Activated T-cell treated with anti-CD3 and anti-CD28 coated beads, Interleukin-2, amount 50 U/mL, for 4 hours (primary cell): ENCODE results near the gene AOAH. TPM values are rescaled to one million over a fixed set of nuclear protein-coding genes. Genes with fewer than 3 reads are reported as not detected.

ENCODE experiments used
- ATAC-seq, 2 donors: fragments of 200-7000 bp; cut with Tn5 transposase; one replicate each; pipeline ENCODE4 v1.10.0; 2021
- DNase-seq: peaks from one replicate; pipeline ENCODE4 v3.0.0-alpha.2; 2020
- H3K27me3 Mint-ChIP-seq: one replicate; pipeline ENCODE4 v1.8.0; 2021; ENCODE audit warnings: low read depth, mixed read lengths
- H3K36me3 Mint-ChIP-seq: one replicate; pipeline ENCODE4 v1.8.0; 2022; ENCODE audit warnings: mixed read lengths; ENCODE audit not compliant: insufficient read depth
- H3K4me1 Mint-ChIP-seq: one replicate; pipeline ENCODE4 v1.8.0; 2021; ENCODE audit warnings: low read depth, mixed read lengths
- H3K4me3 Mint-ChIP-seq: one replicate; pipeline ENCODE4 v1.8.0; 2021; ENCODE audit warnings: mild to moderate bottlenecking, moderate library complexity, mixed read lengths
- H3K9me3 Mint-ChIP-seq: one replicate; pipeline ENCODE4 v1.8.0; 2021; ENCODE audit warnings: mixed read lengths
- total RNA-seq, 3 donors: library from RNA; stranded (reverse); gene quantifications; one replicate each; pipeline ENCODE4 v1.2.1, GENCODE V29; 2021

The AOAH gene
- total RNA-seq, 3 donors from 2014 or later: 5.5 to 14.3 (median 9.6) TPM

DNA sequence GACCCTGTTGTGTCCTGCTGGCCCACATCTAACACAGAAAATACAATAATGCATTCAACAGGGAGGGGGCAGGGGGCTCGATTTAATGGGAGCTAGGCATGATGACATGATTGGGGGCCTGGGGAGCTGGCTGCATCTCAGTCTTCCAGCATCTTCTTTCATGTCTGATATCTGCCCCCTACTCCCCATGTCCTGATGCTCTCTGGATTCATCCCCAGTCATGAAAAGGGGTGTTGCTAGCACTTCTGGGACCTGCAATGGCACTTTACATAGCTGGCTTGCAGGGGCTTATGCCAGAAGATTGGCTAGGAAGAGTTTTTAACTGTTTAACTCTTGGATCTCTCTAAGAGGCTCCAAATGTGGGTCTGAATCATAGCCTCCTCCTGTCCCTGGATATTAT, 94.9 kb downstream of the AOAH start:
- peaks cover 4% of the 10 kb centered on the region for H3K4me1 Mint-ChIP-seq
- ATAC-seq (no peak), DNase-seq (no peak)
- no peak overlapping the region for H3K4me3 Mint-ChIP-seq
- H3K36me3 Mint-ChIP-seq: peaks cover 12% of the 10 kb centered on the region
- no peaks in the 10 kb centered on the region for H3K9me3 Mint-ChIP-seq
- no peaks in the 10 kb centered on the region for H3K27me3 Mint-ChIP-seq

DNA sequence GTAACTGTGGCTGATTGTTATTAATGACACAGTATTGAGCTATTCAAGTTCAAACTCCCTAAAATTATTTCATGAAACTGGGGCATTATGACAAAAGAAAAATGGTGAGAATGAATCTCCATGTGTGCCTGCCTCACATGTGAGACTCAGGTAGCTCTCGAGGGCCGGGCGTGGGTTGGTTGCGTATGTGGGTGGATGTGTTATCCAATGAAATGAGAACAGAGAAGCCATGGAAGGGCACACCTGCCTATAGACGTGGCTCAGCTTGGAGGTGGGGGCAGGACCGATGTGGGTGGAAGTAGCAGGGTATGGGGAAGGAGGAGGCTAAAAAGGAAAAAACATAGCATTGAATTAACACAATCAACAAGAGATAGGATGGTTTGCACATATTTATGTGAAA, 96.5 kb downstream of the AOAH start:
- Mint-ChIP-seq H3K9me3 (no peaks in the 10 kb centered on the region), H3K4me1 (peaks cover 7% of the 10 kb centered on the region), H3K4me3 (no peak overlapping the region), H3K27me3 (no peaks in the 10 kb centered on the region), H3K36me3 (peaks cover 12% of the 10 kb centered on the region)
- ATAC-seq (no peak), DNase-seq (no peak)

GRCh38 chr7:36626111-36626510, 98.2 kb downstream of the AOAH start:
- H3K4me3 Mint-ChIP-seq: no peak overlapping the region
- peaks cover 19% of the 10 kb centered on the region for H3K4me1 Mint-ChIP-seq
- ATAC-seq (no peak), DNase-seq (no peak)
- H3K36me3 Mint-ChIP-seq: peaks cover 9% of the 10 kb centered on the region
- no peaks in the 10 kb centered on the region for H3K27me3 Mint-ChIP-seq
- H3K9me3 Mint-ChIP-seq: no peaks in the 10 kb centered on the region

DNA sequence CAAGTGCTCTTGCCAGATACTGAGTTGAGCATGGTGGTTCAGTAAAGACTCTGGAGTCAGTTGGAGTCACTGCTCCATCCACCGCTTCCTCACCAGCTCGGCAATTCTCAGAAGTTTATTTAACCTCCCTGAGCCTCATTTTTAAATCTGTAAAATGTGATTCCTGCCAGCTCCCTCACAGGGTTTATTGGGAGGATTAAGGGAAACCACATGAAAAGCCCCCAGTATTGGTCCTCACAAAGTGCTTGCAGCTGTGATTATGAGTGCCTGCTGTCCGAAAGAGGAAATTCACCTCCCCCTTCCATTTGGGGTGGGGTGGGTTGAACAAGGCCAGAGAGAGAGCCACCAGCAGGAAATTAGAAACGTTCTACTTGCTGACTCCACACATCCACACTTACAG, 99.0 kb downstream of the AOAH start:
- DNase-seq (no peak), ATAC-seq (no peak)
- Mint-ChIP-seq H3K27me3 (no peaks in the 10 kb centered on the region), H3K4me1 (peaks cover 20% of the 10 kb centered on the region), H3K36me3 (peaks cover 9% of the 10 kb centered on the region), H3K9me3 (no peaks in the 10 kb centered on the region), H3K4me3 (no peak overlapping the region)

DNA sequence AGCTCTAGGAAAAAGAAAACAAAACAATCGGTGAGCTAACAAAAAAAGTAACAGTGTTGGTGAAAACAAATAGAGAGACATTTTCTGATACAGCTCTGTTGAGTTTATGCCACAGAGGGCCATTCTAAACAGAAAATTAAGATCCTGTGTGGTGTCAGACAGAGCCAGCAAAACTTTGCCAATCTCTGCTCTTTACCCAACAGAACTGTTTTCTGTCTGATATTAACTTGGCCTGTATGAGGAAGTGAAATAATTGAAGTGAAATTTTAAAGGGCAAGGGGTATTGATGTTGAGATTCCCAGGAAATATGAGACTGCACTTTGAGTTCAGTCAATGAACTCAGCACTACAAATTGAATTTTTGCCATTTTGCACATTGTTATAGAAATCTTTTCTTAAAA, 101.0 kb downstream of the AOAH start:
- Mint-ChIP-seq H3K4me1 (peaks cover 22% of the 10 kb centered on the region), H3K9me3 (no peaks in the 10 kb centered on the region), H3K36me3 (peaks cover 9% of the 10 kb centered on the region), H3K27me3 (no peaks in the 10 kb centered on the region), H3K4me3 (no peak overlapping the region)
- DNase-seq (no peak), ATAC-seq (no peak)

DNA sequence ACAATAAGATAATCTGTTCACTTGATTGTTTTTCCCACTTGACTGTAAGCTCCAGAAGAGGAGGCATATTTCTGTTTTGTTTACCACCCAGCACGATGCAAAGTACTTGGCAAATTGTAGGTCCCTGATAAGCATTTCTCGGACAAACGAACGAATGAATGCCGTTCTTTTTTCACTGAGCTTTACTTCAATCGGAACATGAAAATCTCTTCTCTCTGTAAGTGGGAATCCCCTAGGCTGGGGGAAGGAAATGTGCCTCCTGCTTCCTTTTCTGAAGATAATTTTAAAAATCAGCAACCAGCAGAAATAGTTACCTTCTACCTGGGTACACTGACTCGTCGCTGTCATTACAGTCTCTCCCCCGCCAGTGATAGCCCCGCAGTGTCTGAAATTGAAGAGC, 102.9 kb downstream of the AOAH start:
- Mint-ChIP-seq H3K27me3 (no peaks in the 10 kb centered on the region), H3K4me3 (no peak overlapping the region), H3K9me3 (no peaks in the 10 kb centered on the region), H3K36me3 (peaks cover 7% of the 10 kb centered on the region), H3K4me1 (peaks cover 22% of the 10 kb centered on the region)
- no peak for ATAC-seq
- DNase-seq: no peak

DNA sequence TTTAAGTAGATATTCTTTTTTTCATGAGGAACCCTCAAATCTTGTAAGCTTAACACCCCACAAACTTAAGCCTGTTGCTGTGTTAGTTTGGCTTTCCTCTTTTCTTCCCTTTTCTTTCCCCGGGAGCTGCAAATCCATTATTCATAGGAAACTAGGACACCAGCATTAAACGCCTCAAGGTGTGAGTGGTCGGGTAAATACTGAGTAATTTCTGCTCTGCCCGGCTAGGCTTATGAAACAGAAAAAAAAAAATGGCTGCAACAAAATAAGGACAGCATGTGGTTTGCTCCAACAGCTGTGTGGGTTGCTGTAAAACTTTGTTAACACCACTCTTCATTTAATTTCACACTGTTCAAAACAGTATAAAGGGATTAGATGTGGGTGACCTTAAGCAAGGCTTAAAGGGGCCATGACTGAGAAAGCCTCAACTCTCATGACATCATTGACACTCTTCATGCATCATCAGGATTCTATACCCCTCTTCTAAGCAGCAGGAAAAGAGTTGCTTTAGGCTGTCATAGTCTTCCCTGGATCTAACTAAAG, 104.1 kb downstream of the AOAH start:
- Mint-ChIP-seq H3K9me3 (no peaks in the 10 kb centered on the region), H3K27me3 (no peaks in the 10 kb centered on the region), H3K4me1 (peaks cover 22% of the 10 kb centered on the region), H3K4me3 (no peak overlapping the region), H3K36me3 (peaks cover 3% of the 10 kb centered on the region)
- ATAC-seq (no peak), DNase-seq (no peak)

- Mint-ChIP-seq H3K4me1 (peaks cover 24% of the 10 kb centered on the region), H3K4me3 (no peak overlapping the region), H3K9me3 (no peaks in the 10 kb centered on the region), H3K27me3 (no peaks in the 10 kb centered on the region), H3K36me3 (peaks cover 4% of the 10 kb centered on the region)
- DNase-seq (no peak), ATAC-seq (no peak)
Observed at GRCh38 chr7:36617408-36617807, 106.9 kb downstream of the AOAH start.

GRCh38 chr7:36615852-36616540, 108.3 kb downstream of the AOAH start:
- H3K9me3 Mint-ChIP-seq: no peaks in the 10 kb centered on the region
- H3K36me3 Mint-ChIP-seq: peaks cover 4% of the 10 kb centered on the region
- no peak for DNase-seq
- peaks cover 11% of the 10 kb centered on the region for H3K4me1 Mint-ChIP-seq
- H3K4me3 Mint-ChIP-seq: no peak overlapping the region
- H3K27me3 Mint-ChIP-seq: no peaks in the 10 kb centered on the region
- no peak for ATAC-seq

DNA sequence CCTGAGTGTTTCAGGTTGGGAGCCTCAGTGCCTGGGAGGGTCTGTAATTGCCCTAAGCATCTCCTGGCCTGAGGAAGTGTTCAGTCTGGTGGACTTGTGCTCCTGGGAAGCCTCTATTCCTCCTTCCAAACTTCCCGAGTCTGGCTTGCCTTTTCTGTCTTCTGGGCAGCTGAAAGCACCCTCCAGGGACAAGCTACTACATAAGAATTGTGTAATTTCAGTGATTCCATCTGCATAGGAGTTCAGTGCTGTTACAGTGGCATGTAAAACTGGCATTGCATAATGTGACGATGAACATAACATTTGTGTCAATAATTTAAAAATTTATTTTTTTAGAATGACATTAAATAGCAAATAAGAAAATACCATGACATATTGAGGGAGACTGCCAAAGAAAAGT, 109.3 kb downstream of the AOAH start:
- Mint-ChIP-seq H3K36me3 (peaks cover 4% of the 10 kb centered on the region), H3K27me3 (no peaks in the 10 kb centered on the region), H3K9me3 (no peaks in the 10 kb centered on the region), H3K4me1 (peaks cover 9% of the 10 kb centered on the region), H3K4me3 (no peak overlapping the region)
- ATAC-seq (no peak), DNase-seq (no peak)

DNA sequence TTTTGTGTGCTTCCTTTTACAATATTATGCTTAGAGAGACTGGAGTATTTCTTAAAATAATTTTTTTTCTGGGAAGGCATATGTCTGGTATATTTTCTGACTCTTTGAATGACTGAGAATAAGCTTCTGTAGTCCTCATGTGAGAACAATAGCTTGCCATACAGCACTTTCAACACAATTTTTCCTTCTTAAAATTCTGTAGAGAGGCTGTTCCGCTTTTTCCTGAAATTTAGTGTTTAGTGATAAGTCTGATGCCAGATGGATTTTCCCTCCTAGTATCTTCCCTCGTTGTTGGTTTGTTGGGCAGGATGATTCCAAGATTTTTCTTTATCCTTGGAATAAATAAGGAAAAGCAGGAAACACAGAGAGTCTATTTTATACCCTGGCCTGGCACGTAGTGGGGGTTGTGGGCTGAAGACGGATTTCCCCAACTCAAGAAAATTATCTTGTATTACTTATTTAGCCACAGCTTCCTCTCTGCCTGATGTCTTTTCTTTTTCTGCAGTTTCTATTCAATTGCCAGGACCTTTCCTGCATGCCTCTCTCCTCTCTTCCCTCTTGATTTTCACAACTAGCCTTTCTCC, 111.2 kb downstream of the AOAH start:
- ATAC-seq: no peak
- H3K27me3 Mint-ChIP-seq: no peaks in the 10 kb centered on the region
- H3K4me3 Mint-ChIP-seq: no peak overlapping the region
- peaks cover 9% of the 10 kb centered on the region for H3K4me1 Mint-ChIP-seq
- DNase-seq: no peak
- H3K9me3 Mint-ChIP-seq: no peaks in the 10 kb centered on the region
- H3K36me3 Mint-ChIP-seq: peaks cover 4% of the 10 kb centered on the region

GRCh38 chr7:36611703-36612102, 112.6 kb downstream of the AOAH start:
- ATAC-seq: no peak

GRCh38 chr7:36607721-36608095, 116.6 kb downstream of the AOAH start:
- Mint-ChIP-seq H3K4me3 (no peak overlapping the region), H3K4me1 (peaks cover 27% of the 10 kb centered on the region), H3K36me3 (peaks cover 2% of the 10 kb centered on the region), H3K27me3 (no peaks in the 10 kb centered on the region), H3K9me3 (no peaks in the 10 kb centered on the region)
- ATAC-seq: no peak
- DNase-seq: no peak

More at GRCh38 chr7:36611703-36612102, 112.6 kb downstream of the AOAH start:
- Mint-ChIP-seq H3K27me3 (no peaks in the 10 kb centered on the region), H3K4me1 (peaks cover 17% of the 10 kb centered on the region), H3K36me3 (peaks cover 2% of the 10 kb centered on the region), H3K4me3 (no peak overlapping the region), H3K9me3 (no peaks in the 10 kb centered on the region)
- DNase-seq: no peak

GRCh38 chr7:36606976-36607720, 117.1 kb downstream of the AOAH start:
- no peaks in the 10 kb centered on the region for H3K27me3 Mint-ChIP-seq
- no peaks in the 10 kb centered on the region for H3K9me3 Mint-ChIP-seq
- ATAC-seq: no peak
- no peak for DNase-seq
- H3K4me1 Mint-ChIP-seq: peaks cover 30% of the 10 kb centered on the region
- H3K4me3 Mint-ChIP-seq: no peak overlapping the region
- peaks cover 2% of the 10 kb centered on the region for H3K36me3 Mint-ChIP-seq
